Measurements from ENCODE around the gene THAP7.
A peak's percentile ranks its signal among the peaks of the same experiment; 100 is the strongest.
"Not testable (repeated sequence)": the region's sequence is repeated elsewhere in the genome, so short reads cannot be mapped to it uniquely, and the experiment has no call there.

THAP7 gene, protein sequence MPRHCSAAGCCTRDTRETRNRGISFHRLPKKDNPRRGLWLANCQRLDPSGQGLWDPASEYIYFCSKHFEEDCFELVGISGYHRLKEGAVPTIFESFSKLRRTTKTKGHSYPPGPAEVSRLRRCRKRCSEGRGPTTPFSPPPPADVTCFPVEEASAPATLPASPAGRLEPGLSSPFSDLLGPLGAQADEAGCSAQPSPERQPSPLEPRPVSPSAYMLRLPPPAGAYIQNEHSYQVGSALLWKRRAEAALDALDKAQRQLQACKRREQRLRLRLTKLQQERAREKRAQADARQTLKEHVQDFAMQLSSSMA

DNA sequence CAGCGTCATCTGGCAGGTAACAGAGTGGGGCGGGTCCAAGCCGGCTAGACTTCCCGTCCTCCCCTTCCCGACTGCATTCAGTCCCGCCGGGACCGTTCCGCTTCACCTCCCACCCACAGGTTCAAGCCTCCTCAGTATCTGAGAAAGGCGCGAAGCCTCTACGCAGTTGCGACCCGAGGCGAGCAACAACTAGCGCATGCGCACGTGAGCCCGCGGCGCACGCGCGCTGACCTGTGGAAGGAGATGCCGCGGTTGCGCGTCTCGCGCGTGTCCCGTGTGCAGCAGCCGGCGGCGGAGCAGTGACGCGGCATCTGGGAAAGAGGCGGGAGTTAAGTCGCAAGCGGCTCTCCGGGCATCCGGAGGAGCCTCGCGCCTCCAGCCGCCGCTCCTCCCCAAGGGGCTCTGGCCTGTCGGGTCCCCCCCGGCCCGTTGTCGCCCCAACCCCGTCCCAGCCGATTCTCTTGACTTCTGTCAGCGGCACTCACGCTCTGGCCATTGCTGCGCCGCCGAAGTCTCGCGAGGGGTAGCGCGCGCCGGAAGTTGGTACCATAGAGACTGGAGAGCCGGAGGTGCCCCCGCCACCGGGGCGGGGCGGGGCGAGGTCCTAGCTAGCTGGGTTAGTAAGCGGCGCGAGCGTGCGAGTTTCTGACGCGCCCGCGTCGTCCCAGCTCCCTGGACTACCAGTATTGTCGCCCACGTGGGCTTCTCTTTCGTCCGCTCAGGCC is at the start of gene THAP7:
TSS of gene THAP7 (minus strand) at position 518 of the 725 bp plus-strand sequence. CDS start at position 311, 207 bp downstream.
- peak; percentile 96 for DNase-seq

DNA sequence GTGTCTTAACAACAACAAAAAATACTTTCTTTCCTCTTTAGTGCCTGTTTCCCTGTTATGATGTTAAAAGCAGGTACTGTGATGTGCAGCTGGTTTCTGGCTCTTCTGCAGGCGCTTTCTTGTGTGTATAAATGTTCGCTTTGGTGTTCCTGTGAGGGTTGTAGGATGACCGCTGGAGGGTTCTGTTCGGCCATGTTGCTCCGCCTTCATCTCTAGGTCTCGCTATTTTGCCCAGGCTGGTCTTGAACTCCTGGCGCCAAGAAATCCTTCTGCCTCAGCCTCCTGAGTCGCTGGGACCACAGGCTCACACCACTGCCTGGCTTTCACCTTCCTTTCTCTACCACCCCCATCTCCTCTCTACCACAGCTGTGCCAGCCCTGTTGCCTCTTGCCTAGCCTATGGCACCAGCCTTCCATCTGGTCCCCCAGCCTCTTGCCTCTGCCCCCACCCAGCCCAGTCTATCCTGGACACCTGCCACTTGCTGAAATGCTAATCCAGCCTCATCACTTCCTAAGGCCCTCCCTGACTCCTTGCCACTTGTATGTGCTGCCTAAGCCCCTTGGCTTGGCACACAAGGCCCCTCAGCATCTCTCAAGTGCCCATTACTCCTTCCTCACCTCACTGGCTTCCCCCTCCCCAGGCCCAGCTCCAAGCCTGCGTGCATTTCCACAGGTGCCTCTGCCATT is 49.4 kb upstream of the THAP7 start:
- no peak for DNase-seq

DNA sequence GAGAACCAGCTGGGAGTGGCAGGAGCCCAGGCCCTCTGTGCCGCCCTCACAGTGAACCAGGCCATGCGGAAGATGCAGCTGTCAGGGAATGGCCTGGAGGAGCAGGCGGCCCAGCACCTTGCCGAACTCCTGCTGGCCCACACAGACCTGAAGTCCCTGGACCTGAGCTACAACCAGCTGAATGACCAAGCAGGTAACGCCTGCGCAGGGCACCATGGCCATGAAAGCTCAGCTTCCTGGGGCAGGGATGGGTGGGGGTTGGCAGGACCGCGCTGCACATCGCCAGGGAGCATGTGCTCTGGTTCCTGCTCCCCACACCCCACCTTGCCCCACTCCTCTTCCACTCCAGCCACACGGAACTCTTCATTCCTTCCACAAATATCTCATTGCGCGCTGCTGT is 47.0 kb upstream of the THAP7 start:
- DNase-seq: not testable (repeated sequence)

DNA sequence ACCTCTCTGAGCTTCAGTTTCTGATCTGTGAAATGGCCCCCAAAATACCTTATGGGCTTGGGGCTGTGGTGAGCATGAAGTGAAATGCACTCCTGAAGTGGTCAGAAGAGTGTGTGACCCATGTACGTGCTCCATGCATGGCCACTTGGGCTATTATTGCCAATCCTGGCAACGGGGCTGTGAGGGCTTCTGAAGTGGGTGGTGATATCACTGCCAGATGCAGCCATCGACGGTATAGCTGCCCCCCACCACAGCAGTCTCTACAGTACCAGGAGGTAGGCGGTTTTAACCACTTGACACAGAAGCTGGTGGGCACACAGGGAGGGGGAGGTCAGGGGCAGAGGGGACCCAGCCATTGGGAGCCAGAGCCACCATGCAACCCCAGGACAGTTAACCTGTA is 46.5 kb upstream of the THAP7 start:
- DNase-seq: not testable (repeated sequence)

DNA sequence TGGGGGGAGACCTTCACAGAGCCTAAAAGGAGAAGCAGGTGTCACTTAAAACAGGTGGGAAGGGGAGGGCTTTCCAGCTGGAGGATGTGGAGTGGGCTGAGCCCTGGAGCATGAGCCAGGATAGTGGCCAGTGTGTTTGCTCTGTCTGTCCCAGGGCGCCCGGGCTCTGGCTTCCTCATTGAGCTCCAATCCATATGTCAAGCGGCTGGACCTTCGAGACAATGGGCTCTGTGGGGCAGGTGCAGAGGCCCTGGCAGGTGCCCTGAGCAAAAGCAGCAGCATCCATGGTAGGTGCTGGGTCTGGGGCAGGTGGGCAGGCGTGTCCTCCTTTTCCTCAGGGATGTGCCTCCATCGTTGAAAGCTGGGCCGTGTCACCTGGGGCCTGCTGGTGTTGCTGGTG is 45.8 kb upstream of the THAP7 start:
- DNase-seq: no peak

DNA sequence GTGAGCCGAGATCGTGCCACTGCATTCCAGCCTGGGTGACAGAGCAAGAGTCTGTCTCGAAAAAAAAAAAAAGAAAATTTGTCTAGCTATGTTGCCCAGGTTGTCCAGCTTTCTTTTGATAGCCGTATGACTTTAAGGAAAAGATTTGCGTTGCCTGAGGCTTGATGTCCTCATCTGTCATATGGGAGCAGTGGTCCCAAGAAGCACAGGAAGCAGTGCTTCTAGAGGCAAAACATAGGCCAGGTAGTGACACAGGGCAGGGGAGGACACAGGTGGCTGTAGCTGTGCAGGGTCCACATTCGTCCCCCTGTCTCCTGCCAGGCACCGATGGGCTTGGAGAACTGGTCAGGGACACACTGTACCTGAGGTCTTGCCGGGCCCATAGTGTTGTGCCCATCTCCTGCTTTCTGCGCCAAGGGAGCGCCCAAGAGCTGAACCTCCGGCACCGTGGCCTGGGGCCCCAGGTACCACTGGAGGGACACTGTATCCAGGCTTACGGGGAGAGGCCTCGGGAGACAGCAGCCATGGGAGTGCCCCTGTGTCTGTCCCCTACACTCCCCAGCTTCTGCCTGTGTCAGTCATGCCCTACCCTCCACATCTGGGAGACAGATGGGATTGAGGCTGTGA is 45.2 kb upstream of the THAP7 start:
- no peak for DNase-seq

DNA sequence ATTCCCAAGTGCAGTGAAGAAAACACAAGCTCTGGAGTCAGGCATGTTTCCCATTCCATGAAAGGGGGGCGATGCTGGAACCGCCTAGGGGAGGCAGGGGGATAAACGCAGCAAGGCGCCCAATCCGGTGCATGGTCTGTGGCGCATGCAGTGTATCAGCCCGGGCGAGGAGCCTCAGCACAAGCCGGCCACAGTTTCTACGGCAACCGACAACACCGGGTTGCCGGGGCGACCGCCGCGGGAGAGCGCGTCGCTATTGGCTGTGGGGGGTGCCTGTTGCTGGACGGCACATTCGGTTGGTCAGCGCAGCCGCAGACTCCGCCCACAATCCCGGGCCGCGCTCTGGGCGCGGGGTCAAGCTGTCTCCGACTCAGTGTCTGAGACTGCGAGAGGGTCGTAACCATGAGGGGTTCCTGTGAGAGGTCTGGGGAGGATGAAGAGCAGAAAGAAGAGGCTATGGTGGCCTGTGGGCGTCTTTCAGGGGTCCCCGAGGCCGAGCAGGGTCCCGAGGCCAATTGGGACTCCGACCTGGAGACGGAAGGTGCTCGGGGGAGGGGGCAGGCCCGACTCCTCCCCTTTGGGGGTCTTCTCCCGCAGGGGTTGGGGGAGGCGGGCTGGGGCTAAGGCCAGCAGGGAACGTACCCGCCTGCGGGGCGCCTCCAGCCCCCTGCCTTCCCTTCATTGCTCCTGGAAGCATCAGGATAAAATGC is 43.8 kb upstream of the THAP7 start, which contains the start of gene LRRC74B:
TSS of gene LRRC74B (plus strand) at position 362 of the 710 bp plus-strand sequence. CDS start at position 403, 41 bp downstream.
- peak; percentile 73 for DNase-seq

DNA sequence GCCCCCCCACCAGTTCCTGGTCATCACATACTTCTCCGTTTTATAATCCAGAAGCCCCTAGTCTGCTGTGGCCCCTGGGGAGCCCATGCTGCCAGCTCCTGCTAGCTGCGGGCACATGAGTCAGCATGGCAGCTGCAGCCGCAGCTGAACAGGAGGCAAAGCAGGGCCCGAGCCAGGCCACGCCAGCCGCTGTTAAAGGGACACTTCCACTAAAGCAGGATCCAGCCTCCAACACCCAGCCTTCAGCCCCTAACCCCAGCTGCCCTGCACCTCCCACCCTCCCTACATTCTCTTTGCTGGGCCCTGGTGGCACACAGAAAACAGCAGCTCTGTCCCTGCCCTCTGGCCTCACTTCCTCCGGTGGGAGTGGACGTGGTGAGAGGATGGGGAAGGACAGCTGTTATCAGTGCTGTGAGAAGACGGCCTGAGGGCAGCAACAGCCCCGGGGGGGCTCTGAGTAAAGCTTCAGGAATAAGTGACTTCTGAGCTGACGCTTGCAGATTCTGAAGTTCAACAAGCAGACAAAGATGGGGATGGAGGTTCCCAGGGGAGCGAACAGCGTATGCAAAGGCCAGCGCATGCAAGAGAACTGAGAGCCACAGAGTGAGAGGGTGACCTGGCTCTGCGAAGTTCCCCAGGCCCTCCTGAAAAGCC is 43.1 kb upstream of the THAP7 start:
- DNase-seq: no peak

DNA sequence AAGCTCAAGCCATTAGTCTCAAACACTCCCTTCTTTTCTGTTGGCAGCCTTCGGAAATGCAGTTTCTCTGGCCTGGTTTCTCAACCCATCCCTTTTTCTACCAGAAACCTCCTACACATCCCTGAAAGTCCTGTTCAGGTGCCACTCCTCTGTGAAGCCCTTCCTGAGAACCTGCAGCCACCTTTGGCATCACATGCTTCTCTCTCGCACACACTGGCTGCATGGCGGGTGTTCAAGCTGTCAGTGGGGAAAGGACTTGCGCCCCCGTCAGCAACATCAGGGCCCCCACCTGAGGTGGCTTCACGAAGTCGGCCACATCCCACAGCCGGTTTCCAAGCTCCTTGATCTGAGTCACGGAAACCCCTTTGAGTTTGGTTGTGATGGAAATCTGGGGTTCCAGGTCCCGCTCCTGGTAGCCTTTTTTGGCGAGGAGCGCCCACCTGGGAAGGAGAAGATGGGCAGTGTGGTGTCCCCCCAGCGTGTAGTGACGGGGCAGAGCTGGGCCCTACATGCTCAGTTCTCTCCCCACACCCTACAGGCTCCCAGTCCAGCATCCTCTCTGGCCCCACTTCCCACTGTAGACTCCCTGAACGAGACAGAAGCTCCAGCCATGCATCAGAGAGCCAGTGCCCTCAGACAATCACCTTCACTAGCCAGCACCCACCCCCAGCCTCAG is 42.1 kb upstream of the THAP7 start:
- DNase-seq: no peak

DNA sequence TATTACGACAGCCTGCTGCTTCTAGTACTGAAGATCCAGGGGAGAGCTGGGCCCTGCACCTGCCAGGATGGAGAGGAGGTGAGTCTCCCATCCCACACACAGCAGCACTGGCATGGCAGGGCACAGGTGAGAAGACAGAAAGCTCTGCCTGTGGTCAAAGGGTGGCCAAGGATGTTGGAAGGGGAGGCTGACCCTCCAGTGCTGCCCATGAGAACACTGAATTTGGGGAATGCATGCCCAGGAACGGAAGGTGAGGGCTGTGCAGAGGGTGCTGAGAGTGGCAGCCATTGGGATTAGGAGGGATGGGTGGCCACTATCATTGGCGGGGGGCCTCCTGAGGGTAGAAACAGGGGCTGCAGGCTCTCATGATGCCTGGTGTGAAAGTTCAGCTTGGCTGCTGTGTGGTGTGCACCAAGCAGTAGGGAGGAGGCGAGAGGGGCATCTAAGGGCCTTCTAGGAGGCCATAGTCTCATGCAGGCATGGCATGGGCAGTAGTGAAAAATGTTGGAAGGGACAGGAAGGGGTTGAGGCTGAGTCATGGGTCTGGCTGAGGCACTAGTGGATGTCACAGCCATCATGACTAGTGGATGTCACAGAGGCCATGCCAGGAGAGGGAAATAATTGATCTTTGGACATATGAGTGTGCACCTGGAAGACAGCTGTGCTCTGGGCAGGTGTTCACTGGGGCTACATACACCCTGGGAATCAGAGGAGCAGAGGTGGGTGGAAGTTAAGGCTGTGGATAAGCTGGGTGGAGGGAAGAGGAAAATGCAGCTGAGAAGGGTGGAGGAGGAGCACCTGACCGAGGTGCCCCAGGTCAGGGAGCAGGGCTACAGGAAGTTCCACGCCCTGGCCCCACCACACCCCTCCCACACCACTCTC is 41.3 kb upstream of the THAP7 start:
- DNase-seq: no peak

DNA sequence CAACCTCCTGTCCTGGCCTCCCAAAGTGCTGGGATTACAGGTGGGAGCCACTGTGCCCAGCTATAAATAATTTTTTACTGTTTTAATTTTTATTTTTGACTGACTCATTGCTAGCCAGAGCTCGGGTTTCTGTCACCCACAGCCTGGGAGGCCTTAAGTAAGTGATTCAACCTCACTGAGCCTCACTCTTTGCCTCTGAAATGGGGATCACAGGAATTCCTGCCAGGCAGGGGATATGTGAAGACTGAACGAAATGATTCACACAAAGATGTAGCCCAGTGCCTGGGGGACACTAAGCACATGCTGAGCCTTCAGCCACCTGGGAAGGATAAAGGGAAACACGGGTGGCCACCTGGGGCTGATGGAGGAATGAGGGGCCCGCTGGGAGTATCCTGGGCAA is 40.0 kb upstream of the THAP7 start:
- DNase-seq: no peak

DNA sequence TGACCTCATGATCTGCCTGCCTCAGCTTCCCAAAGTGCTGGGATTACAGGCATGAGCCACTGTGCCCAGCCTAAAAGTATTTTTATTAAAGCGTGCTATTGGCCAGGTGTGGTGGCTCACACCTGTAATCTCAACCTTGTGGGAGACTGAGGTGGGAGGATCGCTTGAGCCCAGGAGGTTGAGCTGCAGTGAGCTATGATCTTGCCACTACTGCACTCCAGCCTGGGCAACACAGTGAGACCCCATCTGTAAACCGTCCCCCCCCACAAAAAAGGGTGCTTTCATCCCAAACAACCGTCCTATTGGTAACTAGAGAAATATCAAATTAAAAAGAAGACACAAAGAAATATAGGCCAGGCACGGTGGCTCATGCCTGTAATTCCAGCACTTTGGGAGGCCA is 37.2 kb upstream of the THAP7 start:
- not testable (repeated sequence) for DNase-seq

DNA sequence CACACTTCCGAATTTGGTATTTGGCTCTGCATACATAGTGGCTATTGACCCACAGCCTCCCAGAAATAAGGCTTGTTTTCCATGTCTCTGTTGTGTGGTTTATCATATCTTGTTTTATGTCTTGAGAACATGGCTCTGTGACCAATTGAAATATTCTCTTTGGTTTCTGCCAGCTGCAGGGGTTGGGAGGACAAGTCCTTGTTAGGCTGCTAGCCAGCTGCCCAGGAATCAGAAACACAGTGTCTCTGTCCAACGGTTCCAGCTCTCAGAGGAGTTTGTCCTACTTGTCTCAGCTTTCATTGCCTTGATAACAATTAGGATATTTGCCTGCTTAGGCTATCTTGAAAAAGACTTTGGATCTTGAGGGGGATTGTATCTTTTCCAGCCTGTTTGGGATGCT is 36.5 kb upstream of the THAP7 start:
- DNase-seq: no peak

DNA sequence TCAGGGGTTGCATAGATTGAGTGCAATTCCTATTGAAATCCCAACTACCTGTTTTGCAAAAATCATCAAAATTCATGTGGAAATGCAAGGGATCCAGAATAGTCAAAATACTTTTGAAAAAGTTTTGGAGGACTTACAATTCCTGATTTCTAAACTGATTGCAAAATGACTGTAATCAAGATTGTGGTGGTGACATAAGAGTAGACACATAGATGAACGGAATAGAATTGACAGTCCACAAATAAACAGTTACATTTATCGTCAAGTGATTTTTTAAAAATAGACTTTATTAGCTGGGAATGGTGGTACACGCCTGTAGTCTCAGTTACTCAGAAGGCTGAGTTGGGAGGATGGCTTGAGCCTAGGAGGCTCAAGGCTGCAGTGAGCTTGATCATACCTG is 33.1 kb upstream of the THAP7 start:
- DNase-seq: no peak

DNA sequence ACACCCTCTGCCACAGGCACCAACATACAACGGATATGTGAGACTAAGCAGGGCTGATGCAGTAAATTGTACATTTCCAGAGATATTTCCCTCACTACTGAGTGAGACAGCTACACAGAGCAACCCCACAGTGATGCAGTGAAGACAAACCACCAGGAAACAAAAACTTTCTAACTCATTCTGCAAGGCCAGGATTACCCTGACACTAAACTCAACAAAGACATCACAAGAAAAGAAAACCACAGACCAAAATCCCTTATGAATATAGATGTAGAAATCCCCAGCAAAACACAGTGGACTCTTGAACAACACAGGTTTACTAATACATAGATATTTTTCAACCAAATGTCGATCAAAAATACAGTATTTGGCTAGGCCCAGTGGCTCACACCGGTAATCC is 32.0 kb upstream of the THAP7 start:
- DNase-seq: no peak

DNA sequence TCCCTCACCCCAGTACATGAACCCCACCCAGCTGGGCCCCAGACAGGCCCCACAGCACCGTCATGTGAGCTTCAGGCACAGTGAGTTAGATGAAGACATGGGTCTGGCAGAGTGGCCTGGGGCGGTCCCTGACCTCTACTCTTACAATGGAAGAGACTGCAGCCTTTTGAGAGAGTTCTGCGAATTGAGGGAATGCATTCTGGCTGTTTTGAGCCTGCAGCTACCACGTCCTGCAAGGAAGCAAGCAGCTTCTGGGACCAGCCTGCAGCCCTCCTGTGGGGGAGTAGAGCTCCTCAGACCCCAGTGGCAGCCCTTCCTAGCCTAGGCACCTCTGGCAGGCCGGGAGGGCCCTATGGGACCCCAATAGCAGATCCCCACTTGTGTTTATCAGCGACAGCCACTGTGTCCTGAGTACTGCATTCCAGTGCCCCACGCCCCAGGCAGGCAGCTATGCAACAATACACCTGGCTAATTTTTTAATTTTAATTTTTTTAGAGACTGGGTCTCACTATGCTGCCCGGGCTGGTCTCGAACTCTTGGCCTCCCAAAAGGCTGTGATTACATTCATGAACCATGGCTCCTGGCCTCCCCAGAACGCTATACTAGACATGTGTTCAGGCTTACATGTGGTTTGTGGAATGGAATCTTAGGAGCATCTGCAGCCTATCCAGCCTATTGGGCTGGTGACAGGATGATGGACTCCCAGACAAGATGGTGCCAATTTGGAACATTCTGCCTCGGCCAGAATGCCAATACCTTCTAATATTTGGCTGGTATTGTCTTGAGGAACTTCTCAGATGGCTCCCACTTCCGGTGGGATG is 31.2 kb upstream of the THAP7 start:
- no peak for DNase-seq

DNA sequence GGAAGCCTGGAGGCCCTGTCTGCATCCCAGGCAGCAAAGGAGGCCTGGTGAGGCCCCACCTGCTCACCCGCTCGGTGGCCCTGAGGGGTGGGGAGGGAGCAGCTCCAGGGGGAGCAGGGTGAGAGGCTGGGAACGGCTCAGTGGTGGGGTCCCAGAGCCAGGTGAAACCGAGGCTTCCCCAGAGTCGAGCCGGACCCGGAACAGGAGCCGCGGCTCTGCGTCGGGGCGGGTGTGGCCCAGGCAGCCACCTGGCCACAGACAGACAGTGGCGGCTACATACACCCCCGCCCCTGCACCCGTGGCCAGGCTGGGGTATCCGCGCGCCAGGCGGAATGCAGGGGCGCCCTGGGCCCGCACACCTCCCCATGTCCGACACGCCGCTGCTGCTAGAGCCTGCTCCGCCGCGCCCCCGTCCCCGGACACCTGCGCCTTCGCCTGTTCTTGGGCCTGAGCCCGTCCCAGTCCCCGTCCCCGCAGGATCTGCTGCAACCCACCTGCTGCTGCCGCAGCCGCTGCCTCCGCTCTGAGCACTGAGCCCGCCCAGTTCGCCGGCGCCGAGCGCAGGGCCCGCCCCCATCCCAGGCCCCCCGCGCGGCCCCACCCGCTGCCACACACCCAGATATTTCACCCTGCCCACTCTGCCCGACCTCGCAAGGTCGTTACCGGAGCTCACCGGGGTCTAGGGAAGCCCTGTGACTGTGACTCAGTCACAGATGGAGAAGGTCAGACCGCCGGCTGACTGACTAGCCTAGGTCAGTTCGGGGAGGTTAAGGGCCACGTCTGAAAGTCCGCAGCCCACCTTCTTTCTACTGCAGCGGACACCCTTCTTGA is 30.3 kb upstream of the THAP7 start, which contains the start of gene SLC7A4:
TSS of gene SLC7A4 (minus strand) at position 525 of the 831 bp plus-strand sequence. CDS start 749 bp downstream, outside the sequence.
- DNase-seq: no peak

DNA sequence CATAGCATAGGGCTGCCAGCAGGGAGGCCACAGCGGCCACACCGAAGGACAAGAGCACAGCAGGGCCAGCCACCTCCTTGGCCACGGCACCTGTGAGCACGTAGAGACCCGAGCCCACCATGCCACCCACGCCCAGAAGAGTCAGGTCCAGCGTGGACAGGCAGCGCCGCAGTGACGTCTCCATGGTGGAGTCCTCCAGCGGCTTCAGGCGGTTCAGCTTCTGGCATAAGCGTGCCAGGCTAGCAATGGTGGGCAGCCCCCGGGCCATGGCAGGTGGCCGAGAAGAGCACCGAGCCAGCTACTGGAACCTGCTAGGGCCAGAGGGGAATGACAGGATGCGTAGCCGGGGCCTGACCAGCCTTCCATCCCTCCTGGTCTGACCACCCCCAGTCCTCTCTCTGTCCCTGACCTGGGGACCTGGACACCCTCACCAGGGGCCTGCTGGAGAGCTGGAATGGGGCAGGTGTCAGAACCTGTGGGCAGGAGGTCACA is 29.7 kb upstream of the THAP7 start:
- DNase-seq: no peak
